Measurements from ENCODE around the gene C6orf141. TPM values are rescaled to one million over a fixed set of nuclear protein-coding genes. Genes with fewer than 3 reads are reported as not detected.
A peak's percentile ranks its signal among the peaks of the same experiment; 100 is the strongest.

C6orf141 gene
- total RNA-seq, 2 donors from 2014 or later, result 0.81 to 1.7 TPM

DNA sequence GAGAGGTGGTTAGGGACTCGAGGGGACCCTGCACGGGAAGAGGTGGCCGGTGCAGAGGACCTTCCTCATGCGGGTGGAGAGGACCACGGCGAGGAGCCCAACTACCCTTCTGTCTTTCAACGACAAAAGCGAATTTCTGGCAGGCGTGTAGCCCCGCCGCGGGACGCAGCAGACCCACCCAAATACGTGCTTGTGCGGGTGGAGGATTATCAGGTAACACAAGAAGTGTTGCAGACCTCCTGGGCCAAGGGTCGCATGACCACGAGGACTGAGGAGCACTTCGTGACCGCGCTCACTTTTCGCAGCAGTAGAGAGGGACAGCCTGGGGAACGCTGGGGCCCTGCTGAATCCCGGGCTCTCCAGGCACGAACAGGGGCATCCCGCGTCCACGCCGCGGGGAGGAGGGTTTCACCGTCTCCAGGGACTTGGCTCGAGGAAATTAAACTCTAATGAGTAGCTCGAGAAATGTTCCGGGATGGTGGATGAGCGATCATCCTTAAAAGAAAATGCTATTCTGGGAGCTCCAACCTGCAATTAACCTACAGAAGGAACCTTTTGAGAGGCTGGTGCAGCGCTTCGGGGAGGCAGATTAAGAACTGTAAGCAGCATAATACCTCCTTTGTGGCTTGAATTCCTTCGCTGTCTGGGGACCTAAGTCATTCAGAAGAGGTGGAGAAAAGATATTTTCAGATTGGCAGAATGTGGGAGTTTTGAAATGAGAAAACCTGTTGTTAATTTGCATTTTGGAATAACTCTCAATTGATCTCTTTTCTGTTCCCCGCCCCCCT is 804 bp downstream of the C6orf141 start:
- DNase-seq, result peak; percentile 75
- H3K4me3 ChIP-seq (ENCODE audit: low read length), result peak overlapping the region; percentile 82
- H3K27ac ChIP-seq (ENCODE audit: low read depth, low read length), result peak overlapping the region; percentile 26
- no peak overlapping the region for H3K27ac Mint-ChIP-seq
- peaks cover 73% of the 10 kb centered on the region for H3K27me3 ChIP-seq (ENCODE audit: control insufficient read depth, insufficient read depth, low read length, poor library complexity, severe bottlenecking)
- no peaks in the 10 kb centered on the region for H3K9me3 Mint-ChIP-seq
- peak overlapping the region; percentile 50 for H3K4me3 Mint-ChIP-seq
- no peaks in the 10 kb centered on the region for H3K36me3 ChIP-seq (ENCODE audit: control insufficient read depth, insufficient read depth, low read length)
- peaks cover 28% of the 10 kb centered on the region for H3K4me1 Mint-ChIP-seq
- peaks cover 97% of the 10 kb centered on the region for H3K27me3 Mint-ChIP-seq (ENCODE audit: insufficient read depth)
- H3K4me1 ChIP-seq (ENCODE audit: control insufficient read depth, insufficient read depth, low read length), result peaks cover 4% of the 10 kb centered on the region
- no peak overlapping the region for H3K9ac ChIP-seq (ENCODE audit: extremely low read depth, low read length, poor library complexity, severe bottlenecking)
- H3K36me3 Mint-ChIP-seq (ENCODE audit: low read depth), result no peaks in the 10 kb centered on the region
- H3K9me3 ChIP-seq (ENCODE audit: control insufficient read depth, low read length), result no peaks in the 10 kb centered on the region
- TF ChIP-seq, protein P1, sequence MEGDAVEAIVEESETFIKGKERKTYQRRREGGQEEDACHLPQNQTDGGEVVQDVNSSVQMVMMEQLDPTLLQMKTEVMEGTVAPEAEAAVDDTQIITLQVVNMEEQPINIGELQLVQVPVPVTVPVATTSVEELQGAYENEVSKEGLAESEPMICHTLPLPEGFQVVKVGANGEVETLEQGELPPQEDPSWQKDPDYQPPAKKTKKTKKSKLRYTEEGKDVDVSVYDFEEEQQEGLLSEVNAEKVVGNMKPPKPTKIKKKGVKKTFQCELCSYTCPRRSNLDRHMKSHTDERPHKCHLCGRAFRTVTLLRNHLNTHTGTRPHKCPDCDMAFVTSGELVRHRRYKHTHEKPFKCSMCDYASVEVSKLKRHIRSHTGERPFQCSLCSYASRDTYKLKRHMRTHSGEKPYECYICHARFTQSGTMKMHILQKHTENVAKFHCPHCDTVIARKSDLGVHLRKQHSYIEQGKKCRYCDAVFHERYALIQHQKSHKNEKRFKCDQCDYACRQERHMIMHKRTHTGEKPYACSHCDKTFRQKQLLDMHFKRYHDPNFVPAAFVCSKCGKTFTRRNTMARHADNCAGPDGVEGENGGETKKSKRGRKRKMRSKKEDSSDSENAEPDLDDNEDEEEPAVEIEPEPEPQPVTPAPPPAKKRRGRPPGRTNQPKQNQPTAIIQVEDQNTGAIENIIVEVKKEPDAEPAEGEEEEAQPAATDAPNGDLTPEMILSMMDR (conservative IDR thresholded peaks at IDR 0.05), result no peak
- WGBS, 2 experiments (ENCODE audit: insufficient coverage in 1 of 2, insufficient read length in 1 of 2), result 1 to 2% methylated on average over 14 to 38 of the region's 38 CpGs

GRCh38 chr6:49551866-49552129 is 1.3 kb downstream of the C6orf141 start:
- peaks cover 97% of the 10 kb centered on the region for H3K27me3 Mint-ChIP-seq (ENCODE audit: insufficient read depth)
- Histone ChIP-seq H3K27ac (ENCODE audit: low read depth, low read length) (no peak overlapping the region), H3K9ac (ENCODE audit: extremely low read depth, low read length, poor library complexity, severe bottlenecking) (no peak overlapping the region), H3K9me3 (ENCODE audit: control insufficient read depth, low read length) (no peaks in the 10 kb centered on the region), H3K27me3 (ENCODE audit: control insufficient read depth, insufficient read depth, low read length, poor library complexity, severe bottlenecking) (peaks cover 73% of the 10 kb centered on the region), H3K4me1 (ENCODE audit: control insufficient read depth, insufficient read depth, low read length) (peaks cover 4% of the 10 kb centered on the region), H3K36me3 (ENCODE audit: control insufficient read depth, insufficient read depth, low read length) (no peaks in the 10 kb centered on the region), H3K4me3 (ENCODE audit: low read length) (peak overlapping the region; percentile 82)
- H3K4me1 Mint-ChIP-seq, result peaks cover 27% of the 10 kb centered on the region
- no peak for DNase-seq
- WGBS, 2 experiments (ENCODE audit: insufficient coverage in 1 of 2, insufficient read length in 1 of 2), result 42 to 50% methylated on average over 1 of the region's 2 CpGs
- H3K9me3 Mint-ChIP-seq, result no peaks in the 10 kb centered on the region
- H3K4me3 Mint-ChIP-seq, result peak overlapping the region; percentile 50
- TF ChIP-seq, protein P1 (conservative IDR thresholded peaks at IDR 0.05), result no peak
- H3K36me3 Mint-ChIP-seq (ENCODE audit: low read depth), result no peaks in the 10 kb centered on the region
- no peak overlapping the region for H3K27ac Mint-ChIP-seq

DNA sequence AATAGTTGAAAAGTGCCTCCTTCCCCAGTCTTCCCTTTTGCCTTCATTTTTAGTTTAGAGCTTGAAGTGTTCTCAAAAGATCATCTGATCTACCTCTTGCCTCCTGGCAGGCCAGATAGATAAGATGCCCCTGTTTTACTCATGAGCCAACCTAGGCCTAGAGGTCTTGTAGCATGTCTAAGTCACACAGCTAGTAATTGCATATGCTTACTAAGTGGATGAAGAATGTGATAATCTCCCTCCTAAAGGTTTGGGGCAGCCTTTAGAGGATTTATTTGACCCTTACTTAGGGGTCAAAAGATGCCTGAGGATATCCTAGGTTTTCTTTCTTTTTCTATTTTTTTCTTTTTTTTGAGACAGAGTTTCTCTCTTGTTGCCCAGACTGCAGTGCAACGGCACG is 2.1 kb downstream of the C6orf141 start:
- WGBS, 2 experiments (ENCODE audit: insufficient coverage in 1 of 2, insufficient read length in 1 of 2), result 73 to 91% methylated on average over 2 of the region's 2 CpGs
- no peaks in the 10 kb centered on the region for H3K36me3 ChIP-seq (ENCODE audit: control insufficient read depth, insufficient read depth, low read length)
- DNase-seq, result no peak
- Mint-ChIP-seq H3K9me3 (no peaks in the 10 kb centered on the region), H3K27me3 (ENCODE audit: insufficient read depth) (peaks cover 93% of the 10 kb centered on the region), H3K4me1 (peaks cover 27% of the 10 kb centered on the region), H3K36me3 (ENCODE audit: low read depth) (no peaks in the 10 kb centered on the region), H3K4me3 (no peak overlapping the region), H3K27ac (no peak overlapping the region)
- no peak overlapping the region for H3K9ac ChIP-seq (ENCODE audit: extremely low read depth, low read length, poor library complexity, severe bottlenecking)
- TF ChIP-seq, protein P1 (conservative IDR thresholded peaks at IDR 0.05), result no peak
- no peaks in the 10 kb centered on the region for H3K9me3 ChIP-seq (ENCODE audit: control insufficient read depth, low read length)
- peaks cover 4% of the 10 kb centered on the region for H3K4me1 ChIP-seq (ENCODE audit: control insufficient read depth, insufficient read depth, low read length)
- peaks cover 66% of the 10 kb centered on the region for H3K27me3 ChIP-seq (ENCODE audit: control insufficient read depth, insufficient read depth, low read length, poor library complexity, severe bottlenecking)
- no peak overlapping the region for H3K27ac ChIP-seq (ENCODE audit: low read depth, low read length)
- no peak overlapping the region for H3K4me3 ChIP-seq (ENCODE audit: low read length)
